ENCODE measurements around the gene JAK1.
"Not testable (repeated sequence)": the region's sequence is repeated elsewhere in the genome, so short reads cannot be mapped to it uniquely, and the experiment has no call there.

Gene JAK1

DNA sequence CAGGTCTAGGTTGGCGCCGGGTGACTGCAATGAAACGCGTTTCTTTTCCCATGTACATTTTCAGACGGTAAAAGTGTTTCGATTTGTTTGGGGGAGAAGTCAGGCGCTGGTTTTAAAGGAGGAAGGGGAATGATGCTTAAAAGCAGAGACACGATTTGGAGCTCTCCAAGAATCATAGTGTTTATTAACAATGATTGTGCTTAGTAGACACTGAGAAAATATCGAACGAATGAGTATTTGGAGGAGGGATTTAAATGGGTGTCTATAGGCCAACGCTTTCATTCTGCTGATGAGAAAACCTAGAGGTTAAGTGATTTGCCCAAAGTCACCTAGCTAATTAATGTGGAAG is 36.9 kb upstream of the JAK1 start:
- DNase-seq (ENCODE audit: low read depth), result no peak
- peak overlapping the region; percentile 61 for H3K4me3 ChIP-seq (ENCODE audit: control insufficient read depth, low read depth, low read length)
- TF ChIP-seq, protein P1, sequence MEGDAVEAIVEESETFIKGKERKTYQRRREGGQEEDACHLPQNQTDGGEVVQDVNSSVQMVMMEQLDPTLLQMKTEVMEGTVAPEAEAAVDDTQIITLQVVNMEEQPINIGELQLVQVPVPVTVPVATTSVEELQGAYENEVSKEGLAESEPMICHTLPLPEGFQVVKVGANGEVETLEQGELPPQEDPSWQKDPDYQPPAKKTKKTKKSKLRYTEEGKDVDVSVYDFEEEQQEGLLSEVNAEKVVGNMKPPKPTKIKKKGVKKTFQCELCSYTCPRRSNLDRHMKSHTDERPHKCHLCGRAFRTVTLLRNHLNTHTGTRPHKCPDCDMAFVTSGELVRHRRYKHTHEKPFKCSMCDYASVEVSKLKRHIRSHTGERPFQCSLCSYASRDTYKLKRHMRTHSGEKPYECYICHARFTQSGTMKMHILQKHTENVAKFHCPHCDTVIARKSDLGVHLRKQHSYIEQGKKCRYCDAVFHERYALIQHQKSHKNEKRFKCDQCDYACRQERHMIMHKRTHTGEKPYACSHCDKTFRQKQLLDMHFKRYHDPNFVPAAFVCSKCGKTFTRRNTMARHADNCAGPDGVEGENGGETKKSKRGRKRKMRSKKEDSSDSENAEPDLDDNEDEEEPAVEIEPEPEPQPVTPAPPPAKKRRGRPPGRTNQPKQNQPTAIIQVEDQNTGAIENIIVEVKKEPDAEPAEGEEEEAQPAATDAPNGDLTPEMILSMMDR (conservative IDR thresholded peaks at IDR 0.05; ENCODE audit: control insufficient read depth, insufficient read depth, low read depth, low read length), result no peak

DNA sequence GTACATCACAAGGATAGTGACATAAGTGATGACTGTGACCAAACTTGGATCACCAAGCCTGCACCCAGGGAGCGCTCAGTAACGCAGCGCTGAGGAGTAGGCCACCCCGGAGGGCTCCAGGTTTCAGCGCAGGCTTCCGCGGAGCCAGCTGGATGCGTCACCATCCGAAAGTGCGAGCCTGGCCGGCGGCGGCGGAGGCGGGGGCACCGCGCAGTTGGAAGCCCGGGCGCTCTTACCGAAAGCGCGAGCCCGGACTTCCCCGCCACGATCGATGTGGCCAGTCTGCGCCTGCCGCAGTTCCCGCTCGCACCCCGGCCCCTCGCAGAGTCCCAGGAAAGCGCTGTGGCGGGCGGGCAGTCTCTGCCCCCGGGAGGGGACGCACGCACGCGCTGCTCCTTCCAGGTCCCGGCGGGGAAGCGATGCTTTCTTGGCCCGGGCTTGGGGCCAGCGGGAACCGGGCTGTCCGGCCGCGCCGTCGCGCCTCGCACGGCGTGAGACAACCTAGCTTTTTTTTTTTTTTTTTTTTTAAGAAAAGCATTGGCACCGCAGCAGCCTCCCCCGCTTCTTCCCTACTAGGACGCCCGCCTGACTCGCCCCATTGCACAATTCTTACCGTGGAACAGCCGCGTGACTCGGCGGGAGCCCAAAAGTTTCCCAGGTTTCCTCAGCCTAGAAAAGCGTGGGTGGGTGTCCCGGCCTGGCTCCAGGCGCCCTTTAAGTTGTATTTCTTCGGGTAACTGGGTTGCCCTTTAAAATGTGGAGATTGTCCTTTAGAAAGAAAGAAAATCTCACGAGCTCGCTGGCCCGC is 36.4 kb upstream of the JAK1 start:
- TF ChIP-seq, protein P1 (conservative IDR thresholded peaks at IDR 0.05; ENCODE audit: control insufficient read depth, insufficient read depth, low read depth, low read length), result no peak
- H3K4me3 ChIP-seq (ENCODE audit: control insufficient read depth, low read depth, low read length), result peak overlapping the region; percentile 61

DNA sequence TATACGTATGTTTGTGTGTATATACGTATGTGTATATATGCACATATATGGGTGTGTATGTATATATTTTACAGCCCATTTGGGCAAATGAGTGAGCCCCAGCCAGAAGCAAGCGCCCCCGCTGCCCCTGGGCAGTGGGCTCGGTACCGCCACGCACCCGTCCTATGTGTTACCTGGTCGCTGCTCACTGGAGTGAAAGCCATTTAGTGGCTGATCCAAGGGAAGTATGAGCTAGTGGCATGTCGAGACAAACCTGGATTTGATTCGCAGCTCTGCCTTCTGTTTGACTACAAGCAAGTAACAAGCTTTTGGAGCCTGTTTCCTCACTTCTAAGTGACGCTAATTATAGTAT is 35.8 kb upstream of the JAK1 start:
- H3K4me3 ChIP-seq (ENCODE audit: control insufficient read depth, low read depth, low read length), result peak overlapping the region; percentile 61
- DNase-seq (ENCODE audit: low read depth), result no peak
- TF ChIP-seq, protein P1 (conservative IDR thresholded peaks at IDR 0.05; ENCODE audit: control insufficient read depth, insufficient read depth, low read depth, low read length), result no peak

More for the DNA sequence above, 36.4 kb upstream of the JAK1 start:
- DNase-seq (ENCODE audit: low read depth), result peak; percentile 94

DNA sequence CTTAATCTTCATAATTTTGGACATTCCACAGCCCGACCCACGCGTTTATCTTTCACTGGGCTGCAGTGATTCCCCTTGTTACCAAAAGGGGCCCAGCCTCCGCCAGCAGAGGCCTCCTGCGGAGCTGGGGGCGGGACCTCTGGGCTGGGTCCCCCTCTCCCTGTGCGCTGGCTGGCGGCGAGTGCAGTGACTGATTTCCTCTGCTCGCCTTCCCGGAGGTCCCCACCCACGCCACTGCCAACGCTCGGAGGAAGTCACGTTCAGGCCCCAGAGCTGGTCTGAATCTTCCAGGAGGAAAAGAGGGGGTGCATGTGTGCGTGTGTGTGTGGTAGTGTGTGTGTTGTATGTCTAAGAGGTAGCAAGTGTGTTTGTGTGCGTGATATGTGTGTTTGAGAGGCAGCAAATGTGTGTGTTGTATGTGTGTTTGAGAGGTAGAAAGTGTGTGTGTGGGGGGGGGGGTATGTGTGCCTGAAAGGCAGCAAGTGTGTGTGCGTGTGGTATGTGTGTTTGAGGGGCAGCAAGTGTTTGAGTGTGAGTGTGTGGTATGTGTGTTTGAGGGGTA is 35.0 kb upstream of the JAK1 start:
- H3K4me3 ChIP-seq (ENCODE audit: control insufficient read depth, low read depth, low read length), result peak overlapping the region; percentile 23
- TF ChIP-seq, protein P1 (conservative IDR thresholded peaks at IDR 0.05; ENCODE audit: control insufficient read depth, insufficient read depth, low read depth, low read length), result no peak
- DNase-seq (ENCODE audit: low read depth), result peak; percentile 74

DNA sequence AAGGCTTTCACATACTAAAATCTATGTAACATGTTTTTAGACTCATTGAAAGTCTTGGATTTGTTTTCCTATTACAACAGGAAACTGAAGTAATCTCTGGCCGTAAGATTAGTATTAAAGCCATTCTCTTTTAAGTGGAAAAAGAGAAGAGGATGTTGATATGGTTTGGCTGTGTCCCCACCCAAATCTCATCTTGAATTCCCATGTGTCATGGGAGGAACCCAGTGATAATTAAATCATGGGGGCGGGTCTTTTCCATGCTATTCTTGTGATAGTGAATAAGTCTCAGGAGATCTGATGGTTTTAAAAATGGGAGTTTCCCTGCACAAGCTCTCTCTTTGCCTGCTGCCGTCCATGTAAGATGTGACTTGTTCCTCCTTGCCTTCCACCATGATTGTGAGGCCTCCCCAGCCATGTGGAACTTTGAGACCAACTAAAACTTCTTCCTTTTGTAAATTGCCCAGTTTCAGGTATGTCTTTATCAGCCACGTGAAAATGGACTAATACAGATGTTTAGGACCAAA is 32.1 kb upstream of the JAK1 start:
- not testable (repeated sequence) for DNase-seq (ENCODE audit: low read depth); H3K4me3 ChIP-seq (ENCODE audit: control insufficient read depth, low read depth, low read length)

DNA sequence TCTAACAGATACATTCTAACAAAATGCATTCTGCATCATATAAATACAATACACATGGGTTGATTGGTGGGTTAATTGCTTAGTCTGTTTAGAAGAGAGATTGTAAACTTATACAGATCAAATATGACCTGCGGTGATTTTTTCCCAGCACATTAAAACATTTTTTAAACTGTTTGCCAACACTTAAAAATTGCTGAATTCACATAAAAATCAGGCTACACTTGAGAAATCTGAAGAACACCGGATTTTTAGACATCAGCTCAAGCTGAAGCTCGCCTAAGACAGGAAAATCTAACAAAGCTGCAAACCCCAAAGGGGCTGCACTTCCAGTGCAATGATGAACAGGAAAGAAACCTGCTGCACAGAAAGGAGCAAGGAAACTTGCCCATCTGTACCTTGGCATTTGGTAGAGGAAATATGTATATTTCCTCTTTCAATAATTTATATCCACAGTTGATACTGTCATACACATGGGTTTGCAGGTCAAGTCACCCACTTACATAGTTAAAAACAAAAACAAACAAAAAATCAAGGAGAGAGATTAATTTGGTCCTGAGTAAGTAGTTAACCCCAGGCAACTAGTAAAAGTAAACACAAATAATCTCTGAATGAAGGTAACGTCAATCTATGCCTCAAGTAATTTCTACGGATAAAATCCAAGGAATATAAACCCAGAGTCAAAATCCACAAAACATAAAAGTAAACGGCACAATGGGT is 30.4 kb upstream of the JAK1 start:
- H3K4me3 ChIP-seq (ENCODE audit: control insufficient read depth, low read depth, low read length), result no peak overlapping the region
- TF ChIP-seq, protein P1 (conservative IDR thresholded peaks at IDR 0.05; ENCODE audit: control insufficient read depth, insufficient read depth, low read depth, low read length), result no peak
- DNase-seq (ENCODE audit: low read depth), result no peak

DNA sequence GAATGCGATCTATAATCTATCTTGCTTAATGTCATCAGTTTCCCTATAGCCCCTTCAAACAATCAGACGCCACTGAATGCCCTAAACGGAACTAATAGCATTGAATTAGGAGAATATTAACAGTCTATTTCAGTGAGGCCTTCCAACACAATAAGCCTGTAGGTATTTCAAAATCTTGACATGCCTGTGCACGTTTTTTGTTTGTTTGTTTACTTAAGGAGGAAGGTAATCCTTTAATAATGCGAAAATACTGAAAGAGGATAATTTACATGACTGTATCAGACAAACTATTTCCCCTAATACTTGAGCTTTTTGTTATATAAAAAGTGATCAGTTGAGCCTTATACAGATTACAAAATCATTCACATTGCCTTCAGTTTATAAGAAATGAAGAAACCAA is 29.0 kb upstream of the JAK1 start:
- DNase-seq (ENCODE audit: low read depth), result no peak
- TF ChIP-seq, protein P1 (conservative IDR thresholded peaks at IDR 0.05; ENCODE audit: control insufficient read depth, insufficient read depth, low read depth, low read length), result no peak
- no peak overlapping the region for H3K4me3 ChIP-seq (ENCODE audit: control insufficient read depth, low read depth, low read length)
